Measurements from ENCODE around the gene SLC6A19. TPM values are rescaled to one million over a fixed set of nuclear protein-coding genes. Genes with fewer than 3 reads are reported as not detected.
"Not testable (repeated sequence)": the region's sequence is repeated elsewhere in the genome, so short reads cannot be mapped to it uniquely, and the experiment has no call there.

Gene SLC6A19
- polyA plus RNA-seq: 295 TPM
- long read RNA-seq, donor 1, full-length matches to known transcripts: 13 of 18 reads
- long read RNA-seq, donor 1, partial matches to known transcripts: 5 of 18 reads
- long read RNA-seq, donor 1, other reads (novel, unspliced or antisense): 0 of 18 reads
- long read RNA-seq, donor 2, full-length matches to known transcripts: 26 of 80 reads
- long read RNA-seq, donor 2, partial matches to known transcripts: 54 of 80 reads
- long read RNA-seq, donor 2, other reads (novel, unspliced or antisense): 0 of 80 reads
- long read RNA-seq, donor 3, full-length matches to known transcripts: 15 of 26 reads
- long read RNA-seq, donor 3, partial matches to known transcripts: 11 of 26 reads
- long read RNA-seq, donor 3, other reads (novel, unspliced or antisense): 0 of 26 reads
- long read RNA-seq, donor 4, full-length matches to known transcripts: 2 of 2 reads
- long read RNA-seq, donor 4, partial matches to known transcripts: 0 of 2 reads
- long read RNA-seq, donor 4, other reads (novel, unspliced or antisense): 0 of 2 reads
- long read RNA-seq, donor 5, full-length matches to known transcripts: 2 of 2 reads
- long read RNA-seq, donor 5, partial matches to known transcripts: 0 of 2 reads
- long read RNA-seq, donor 5, other reads (novel, unspliced or antisense): 0 of 2 reads
- long read RNA-seq, donor 6, full-length matches to known transcripts: 27 of 171 reads
- long read RNA-seq, donor 6, partial matches to known transcripts: 144 of 171 reads
- long read RNA-seq, donor 6, other reads (novel, unspliced or antisense): 0 of 171 reads
- long read RNA-seq, donor 7: 0 reads
- long read RNA-seq, donor 8, full-length matches to known transcripts: 28 of 43 reads
- long read RNA-seq, donor 8, partial matches to known transcripts: 15 of 43 reads
- long read RNA-seq, donor 8, other reads (novel, unspliced or antisense): 0 of 43 reads
- long read RNA-seq, donor 9, full-length matches to known transcripts: 18 of 70 reads
- long read RNA-seq, donor 9, partial matches to known transcripts: 52 of 70 reads
- long read RNA-seq, donor 9, other reads (novel, unspliced or antisense): 0 of 70 reads
- long read RNA-seq, donor 10, full-length matches to known transcripts: 41 of 99 reads
- long read RNA-seq, donor 10, partial matches to known transcripts: 42 of 99 reads
- long read RNA-seq, donor 10, other reads (novel, unspliced or antisense): 16 of 99 reads
- long read RNA-seq, donor 11, full-length matches to known transcripts: 23 of 23 reads
- long read RNA-seq, donor 11, partial matches to known transcripts: 0 of 23 reads
- long read RNA-seq, donor 11, other reads (novel, unspliced or antisense): 0 of 23 reads

GRCh38 chr5:1201327-1202025 is at the start of gene SLC6A19:
SLC6A19 (plus strand) TSS chr5:1201595; CDS start chr5:1201651, 56 bp downstream.
- Histone ChIP-seq H3K27ac (ENCODE audit: low read length) (peak within 1 kb of the TSS; percentile 91), H3K36me3 (ENCODE audit: control insufficient read depth, insufficient read depth, low read length) (peaks cover 2% of the 10 kb centered on the region), H3K4me1 (ENCODE audit: control insufficient read depth, insufficient read depth, low read length) (peaks cover 76% of the 10 kb centered on the region), H3K27me3 (ENCODE audit: control insufficient read depth, insufficient read depth, low read length) (no peaks in the 10 kb centered on the region), H3K9me3 (ENCODE audit: control insufficient read depth, low read depth, low read length) (peaks cover 30% of the 10 kb centered on the region), H3K4me3 (ENCODE audit: low read length) (peak within 1 kb of the TSS; percentile 62)
- WGBS (ENCODE audit: insufficient coverage, low lambda C conversion rate): no CpG with 5 or more reads among the region's 51 CpGs
- peak; percentile 85 to 91 for DNase-seq

- H3K27me3 ChIP-seq (ENCODE audit: control insufficient read depth, insufficient read depth, low read length): peaks cover 40% of the 10 kb centered on the region
- no peak for DNase-seq
- no CpG with 5 or more reads among the region's 10 CpGs for WGBS (ENCODE audit: insufficient coverage, low lambda C conversion rate)
These were observed 49.2 kb upstream of the SLC6A19 start for GRCh38 chr5:1152156-1152555.

GRCh38 chr5:1152771-1153282 is 48.6 kb upstream of the SLC6A19 start:
- Histone ChIP-seq H3K36me3 (ENCODE audit: control insufficient read depth, insufficient read depth, low read length) (no peaks in the 10 kb centered on the region), H3K9me3 (ENCODE audit: control insufficient read depth, low read depth, low read length) (peaks cover 8% of the 10 kb centered on the region), H3K4me3 (ENCODE audit: low read length) (no peak overlapping the region), H3K4me1 (ENCODE audit: control insufficient read depth, insufficient read depth, low read length) (peaks cover 2% of the 10 kb centered on the region), H3K27me3 (ENCODE audit: control insufficient read depth, insufficient read depth, low read length) (peaks cover 40% of the 10 kb centered on the region), H3K27ac (ENCODE audit: low read length) (no peak overlapping the region)
- no CpG with 5 or more reads among the region's 15 CpGs for WGBS (ENCODE audit: insufficient coverage, low lambda C conversion rate)
- no peak for DNase-seq

More at GRCh38 chr5:1152156-1152555, 49.2 kb upstream of the SLC6A19 start:
- H3K4me1 ChIP-seq (ENCODE audit: control insufficient read depth, insufficient read depth, low read length): peaks cover 2% of the 10 kb centered on the region
- H3K9me3 ChIP-seq (ENCODE audit: control insufficient read depth, low read depth, low read length): peaks cover 8% of the 10 kb centered on the region
- no peaks in the 10 kb centered on the region for H3K36me3 ChIP-seq (ENCODE audit: control insufficient read depth, insufficient read depth, low read length)
- H3K27ac ChIP-seq (ENCODE audit: low read length): no peak overlapping the region
- no peak overlapping the region for H3K4me3 ChIP-seq (ENCODE audit: low read length)

DNA sequence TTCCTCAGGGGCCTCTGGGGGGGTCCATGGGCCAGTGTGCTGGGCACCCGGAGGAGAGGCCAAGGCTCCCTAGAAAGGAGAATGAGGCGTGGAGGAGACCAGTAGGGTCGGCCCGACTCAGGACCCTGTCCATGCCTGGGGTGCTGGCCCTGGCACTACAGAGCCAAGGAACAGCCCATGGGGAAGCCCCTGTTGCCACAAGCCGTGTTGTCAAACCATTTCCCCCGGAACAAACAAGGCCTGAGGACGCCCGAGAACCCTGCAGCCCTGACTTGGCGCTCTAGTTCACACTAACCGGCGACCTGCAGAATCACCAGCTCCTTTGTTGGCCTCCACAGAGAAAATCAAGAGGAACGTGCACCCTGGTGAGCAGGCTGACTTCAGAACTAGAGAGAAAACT is 48.0 kb upstream of the SLC6A19 start:
- peaks cover 2% of the 10 kb centered on the region for H3K4me1 ChIP-seq (ENCODE audit: control insufficient read depth, insufficient read depth, low read length)
- no peak overlapping the region for H3K4me3 ChIP-seq (ENCODE audit: low read length)
- H3K27me3 ChIP-seq (ENCODE audit: control insufficient read depth, insufficient read depth, low read length): peaks cover 40% of the 10 kb centered on the region
- no peak overlapping the region for H3K27ac ChIP-seq (ENCODE audit: low read length)
- no peaks in the 10 kb centered on the region for H3K36me3 ChIP-seq (ENCODE audit: control insufficient read depth, insufficient read depth, low read length)
- DNase-seq: no peak
- H3K9me3 ChIP-seq (ENCODE audit: control insufficient read depth, low read depth, low read length): peaks cover 8% of the 10 kb centered on the region
- WGBS (ENCODE audit: insufficient coverage, low lambda C conversion rate): no CpG with 5 or more reads among the region's 12 CpGs

DNA sequence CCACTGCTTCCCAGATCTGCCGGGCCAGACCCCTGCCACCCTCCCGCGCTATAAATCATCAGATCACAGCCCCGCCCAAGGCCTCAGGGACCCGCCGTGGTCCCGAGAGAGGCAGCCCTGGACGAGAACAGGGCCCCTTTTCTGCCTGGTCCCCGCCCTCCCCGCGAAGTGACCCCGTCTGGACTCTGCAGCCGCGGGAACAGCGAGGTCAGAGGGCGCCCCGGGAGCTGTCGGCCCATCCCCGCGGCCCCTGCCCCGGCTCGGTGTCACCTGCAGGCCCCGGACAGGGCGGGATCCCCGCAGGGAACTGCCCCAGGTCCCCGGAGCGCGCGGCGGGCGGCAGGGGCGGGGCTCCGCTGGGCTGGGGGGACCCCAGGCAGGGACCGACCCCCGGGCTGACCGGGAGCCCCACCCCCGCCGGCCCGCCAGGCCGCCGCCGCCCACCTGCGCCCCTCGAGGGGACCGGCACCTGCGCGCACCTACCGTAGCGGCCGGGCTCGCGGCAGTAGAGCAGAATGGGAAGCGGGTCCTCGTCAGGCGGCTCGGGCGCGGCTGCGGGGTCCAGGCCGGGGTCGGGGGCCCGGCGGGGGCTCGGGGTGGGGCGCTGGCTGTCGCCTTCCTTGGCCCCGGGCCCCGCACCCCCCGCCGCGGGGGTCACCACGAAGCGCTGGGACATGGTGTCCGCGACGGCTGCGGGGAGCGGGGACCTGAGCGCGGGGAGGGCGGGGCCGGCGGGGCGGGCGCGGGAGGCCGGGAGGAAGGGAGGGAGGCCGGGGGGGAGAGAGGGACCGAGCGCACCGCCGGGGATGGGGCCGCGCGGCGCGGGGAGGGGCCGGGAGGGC is 46.0 kb upstream of the SLC6A19 start:
- WGBS (ENCODE audit: insufficient coverage, low lambda C conversion rate): no CpG with 5 or more reads among the region's 98 CpGs
- DNase-seq: peak in 1 of 2 donors; percentile 65
- Histone ChIP-seq H3K4me3 (ENCODE audit: low read length) (peak overlapping the region; percentile 6), H3K27me3 (ENCODE audit: control insufficient read depth, insufficient read depth, low read length) (peaks cover 41% of the 10 kb centered on the region), H3K27ac (ENCODE audit: low read length) (no peak overlapping the region), H3K4me1 (ENCODE audit: control insufficient read depth, insufficient read depth, low read length) (peaks cover 2% of the 10 kb centered on the region), H3K36me3 (ENCODE audit: control insufficient read depth, insufficient read depth, low read length) (no peaks in the 10 kb centered on the region), H3K9me3 (ENCODE audit: control insufficient read depth, low read depth, low read length) (peaks cover 8% of the 10 kb centered on the region)

- Histone ChIP-seq H3K9me3 (ENCODE audit: control insufficient read depth, low read depth, low read length) (peaks cover 11% of the 10 kb centered on the region), H3K4me1 (ENCODE audit: control insufficient read depth, insufficient read depth, low read length) (peaks cover 2% of the 10 kb centered on the region), H3K27me3 (ENCODE audit: control insufficient read depth, insufficient read depth, low read length) (peaks cover 41% of the 10 kb centered on the region), H3K4me3 (ENCODE audit: low read length) (no peak overlapping the region), H3K27ac (ENCODE audit: low read length) (no peak overlapping the region), H3K36me3 (ENCODE audit: control insufficient read depth, insufficient read depth, low read length) (no peaks in the 10 kb centered on the region)
- no CpG with 5 or more reads among the region's 51 CpGs for WGBS (ENCODE audit: insufficient coverage, low lambda C conversion rate)
- peak in 1 of 2 donors; percentile 39 for DNase-seq
These were observed 45.2 kb upstream of the SLC6A19 start for GRCh38 chr5:1156033-1156753.

- DNase-seq: no peak
- Histone ChIP-seq H3K4me3 (ENCODE audit: low read length) (no peak overlapping the region), H3K4me1 (ENCODE audit: control insufficient read depth, insufficient read depth, low read length) (peaks cover 2% of the 10 kb centered on the region), H3K36me3 (ENCODE audit: control insufficient read depth, insufficient read depth, low read length) (no peaks in the 10 kb centered on the region), H3K27me3 (ENCODE audit: control insufficient read depth, insufficient read depth, low read length) (peaks cover 41% of the 10 kb centered on the region), H3K27ac (ENCODE audit: low read length) (no peak overlapping the region), H3K9me3 (ENCODE audit: control insufficient read depth, low read depth, low read length) (peaks cover 14% of the 10 kb centered on the region)
- no CpG with 5 or more reads among the region's 11 CpGs for WGBS (ENCODE audit: insufficient coverage, low lambda C conversion rate)
These were observed 44.5 kb upstream of the SLC6A19 start for GRCh38 chr5:1156754-1157460.

- Histone ChIP-seq H3K9me3 (ENCODE audit: control insufficient read depth, low read depth, low read length) (peaks cover 14% of the 10 kb centered on the region), H3K27me3 (ENCODE audit: control insufficient read depth, insufficient read depth, low read length) (peaks cover 35% of the 10 kb centered on the region)
- not testable (repeated sequence) for H3K4me3 ChIP-seq (ENCODE audit: low read length); H3K27ac ChIP-seq (ENCODE audit: low read length); DNase-seq; H3K36me3 ChIP-seq (ENCODE audit: control insufficient read depth, insufficient read depth, low read length); H3K4me1 ChIP-seq (ENCODE audit: control insufficient read depth, insufficient read depth, low read length)
- WGBS (ENCODE audit: insufficient coverage, low lambda C conversion rate): 100% methylated on average over 1 of the region's 2 CpGs
These were observed 43.9 kb upstream of the SLC6A19 start for GRCh38 chr5:1157461-1157986.

Measured in large intestine (tissue), 12 donors.